GM18907 (cell line): ENCODE measurements around the gene PDE8B.

Experiments
- ATAC-seq: cut with Tn5 transposase; IDR thresholded peaks from one replicate; pipeline ENCODE4 v1.9.1; 2021; ENCODE audit warnings: mild to moderate bottlenecking, moderate library complexity; ENCODE audit not compliant: unreplicated experiment

Gene PDE8B, protein sequence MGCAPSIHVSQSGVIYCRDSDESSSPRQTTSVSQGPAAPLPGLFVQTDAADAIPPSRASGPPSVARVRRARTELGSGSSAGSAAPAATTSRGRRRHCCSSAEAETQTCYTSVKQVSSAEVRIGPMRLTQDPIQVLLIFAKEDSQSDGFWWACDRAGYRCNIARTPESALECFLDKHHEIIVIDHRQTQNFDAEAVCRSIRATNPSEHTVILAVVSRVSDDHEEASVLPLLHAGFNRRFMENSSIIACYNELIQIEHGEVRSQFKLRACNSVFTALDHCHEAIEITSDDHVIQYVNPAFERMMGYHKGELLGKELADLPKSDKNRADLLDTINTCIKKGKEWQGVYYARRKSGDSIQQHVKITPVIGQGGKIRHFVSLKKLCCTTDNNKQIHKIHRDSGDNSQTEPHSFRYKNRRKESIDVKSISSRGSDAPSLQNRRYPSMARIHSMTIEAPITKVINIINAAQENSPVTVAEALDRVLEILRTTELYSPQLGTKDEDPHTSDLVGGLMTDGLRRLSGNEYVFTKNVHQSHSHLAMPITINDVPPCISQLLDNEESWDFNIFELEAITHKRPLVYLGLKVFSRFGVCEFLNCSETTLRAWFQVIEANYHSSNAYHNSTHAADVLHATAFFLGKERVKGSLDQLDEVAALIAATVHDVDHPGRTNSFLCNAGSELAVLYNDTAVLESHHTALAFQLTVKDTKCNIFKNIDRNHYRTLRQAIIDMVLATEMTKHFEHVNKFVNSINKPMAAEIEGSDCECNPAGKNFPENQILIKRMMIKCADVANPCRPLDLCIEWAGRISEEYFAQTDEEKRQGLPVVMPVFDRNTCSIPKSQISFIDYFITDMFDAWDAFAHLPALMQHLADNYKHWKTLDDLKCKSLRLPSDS

DNA sequence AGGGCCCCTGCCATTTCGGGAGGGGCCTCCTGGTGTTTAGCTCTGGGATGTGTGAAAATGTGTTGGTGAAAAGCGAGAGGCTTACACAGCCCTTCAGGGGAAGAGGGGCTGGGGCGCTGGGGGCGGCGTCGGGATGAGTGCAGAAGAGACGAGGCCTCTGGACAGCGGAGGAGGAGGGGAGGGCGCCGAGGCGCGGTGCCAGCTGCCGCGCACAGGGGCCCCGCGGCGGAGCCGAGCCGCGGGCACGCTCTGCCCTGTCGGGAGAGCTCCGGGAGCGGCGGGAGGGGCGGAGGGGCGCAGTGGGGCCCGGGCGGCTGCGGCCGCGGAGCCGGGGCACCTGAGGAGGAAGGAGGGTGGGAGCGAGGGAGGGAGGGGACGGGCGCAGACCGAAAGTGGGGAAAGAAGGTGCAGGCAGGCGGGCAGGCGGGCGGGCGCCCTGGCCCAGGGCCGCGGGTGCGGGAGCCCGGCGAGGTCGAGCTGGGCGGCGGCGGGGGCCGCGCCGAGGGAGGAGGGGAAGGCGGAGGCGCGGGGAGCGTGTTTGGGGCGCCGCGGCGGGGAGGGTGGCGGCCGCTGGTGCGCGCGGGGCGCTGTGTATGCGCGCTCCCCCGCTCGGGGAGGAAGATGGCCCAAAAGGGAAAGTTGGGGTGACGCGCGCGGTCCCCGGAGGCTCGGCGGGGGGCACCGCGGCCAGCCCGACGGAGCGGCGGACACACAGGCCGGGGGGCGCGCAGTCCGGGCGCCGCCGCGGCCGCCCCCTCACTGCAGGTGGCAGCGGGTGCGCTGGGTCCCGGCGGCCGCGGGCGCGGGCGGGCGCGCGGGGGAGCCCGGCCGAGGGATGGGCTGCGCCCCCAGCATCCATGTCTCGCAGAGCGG lies at the start of gene PDE8B:
Gene PDE8B, plus strand, starts transcription at position 590 of the 873 bp plus-strand sequence. Its CDS starts 246 bp downstream, at position 836.
- no peak for ATAC-seq

GRCh38 chr5:77163453-77163852 lies 47.0 kb upstream of the PDE8B start:
- no peak for ATAC-seq

DNA sequence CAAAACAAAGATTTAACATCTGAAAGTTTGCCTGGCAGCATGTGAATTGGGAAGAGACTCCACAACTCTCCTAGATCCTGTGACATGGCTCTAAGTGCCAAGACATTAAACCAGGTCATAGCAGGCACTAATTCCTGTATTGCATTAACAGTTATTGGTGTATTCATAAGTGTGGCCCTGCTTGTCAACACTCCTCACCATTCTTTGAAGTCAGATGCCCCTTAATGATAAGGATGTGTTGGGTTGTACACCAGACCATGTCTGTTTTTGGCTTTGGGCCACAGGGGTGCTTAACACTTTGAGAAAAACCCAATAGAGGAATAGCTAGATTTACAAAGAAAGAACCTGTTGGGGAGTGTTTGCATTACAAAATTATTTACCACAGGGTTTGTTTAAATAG lies 43.4 kb upstream of the PDE8B start:
- ATAC-seq, result no peak

GRCh38 chr5:77167695-77168121 lies 42.8 kb upstream of the PDE8B start:
- ATAC-seq, result no peak

- ATAC-seq, result no peak
These were observed 42.2 kb upstream of the PDE8B start for GRCh38 chr5:77168161-77168878.

DNA sequence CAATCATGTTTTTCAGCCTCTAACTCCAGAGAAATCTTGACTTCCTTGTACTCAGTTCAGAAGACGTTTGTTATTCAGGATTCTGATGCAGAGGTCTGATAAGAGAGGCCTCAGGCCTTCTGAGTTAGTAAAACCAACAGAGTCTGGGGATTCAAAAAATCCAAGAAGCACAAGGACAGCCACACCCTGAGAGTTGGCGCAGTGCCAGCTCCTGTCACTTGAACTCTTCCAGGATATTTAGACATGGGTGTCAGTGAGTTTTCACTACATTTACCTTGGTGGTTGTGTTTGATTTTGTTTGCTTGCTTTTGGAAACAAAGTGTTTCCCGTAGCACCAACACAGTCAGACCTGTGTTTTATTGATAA lies 41.6 kb upstream of the PDE8B start:
- ATAC-seq, result no peak

- no peak for ATAC-seq
These were observed 40.1 kb upstream of the PDE8B start for GRCh38 chr5:77170196-77170890.

- ATAC-seq, result no peak
These were observed 39.2 kb upstream of the PDE8B start for GRCh38 chr5:77171141-77171910.

DNA sequence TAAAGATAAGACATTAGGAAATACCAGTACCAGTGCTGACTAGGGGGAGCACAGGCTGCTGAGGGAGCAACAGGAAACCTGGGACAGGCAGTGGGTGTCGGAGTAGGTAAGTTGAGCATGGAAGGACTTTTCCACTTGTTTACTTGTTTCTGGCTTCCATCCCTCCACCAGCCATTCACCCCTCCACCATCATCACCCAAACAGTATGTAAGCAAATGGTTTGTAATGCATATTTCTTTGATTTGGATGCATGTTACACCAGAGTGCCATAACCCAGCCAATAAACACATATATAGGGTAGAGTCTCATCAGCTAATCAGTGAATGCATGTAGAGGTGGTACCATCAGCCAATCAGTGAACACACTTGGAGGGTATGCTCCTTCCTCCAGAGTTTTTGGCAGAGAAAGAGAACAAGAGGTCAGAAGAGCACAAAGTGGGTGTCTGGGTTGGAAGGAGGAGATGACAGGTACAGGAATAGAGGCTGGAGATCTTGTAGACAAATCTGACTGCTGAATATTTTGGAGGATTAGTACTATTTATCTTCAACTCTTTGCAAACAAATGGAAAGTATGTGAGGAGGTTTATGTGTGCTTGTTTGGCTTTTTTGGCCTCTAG lies 37.7 kb upstream of the PDE8B start:
- ATAC-seq, result no peak

DNA sequence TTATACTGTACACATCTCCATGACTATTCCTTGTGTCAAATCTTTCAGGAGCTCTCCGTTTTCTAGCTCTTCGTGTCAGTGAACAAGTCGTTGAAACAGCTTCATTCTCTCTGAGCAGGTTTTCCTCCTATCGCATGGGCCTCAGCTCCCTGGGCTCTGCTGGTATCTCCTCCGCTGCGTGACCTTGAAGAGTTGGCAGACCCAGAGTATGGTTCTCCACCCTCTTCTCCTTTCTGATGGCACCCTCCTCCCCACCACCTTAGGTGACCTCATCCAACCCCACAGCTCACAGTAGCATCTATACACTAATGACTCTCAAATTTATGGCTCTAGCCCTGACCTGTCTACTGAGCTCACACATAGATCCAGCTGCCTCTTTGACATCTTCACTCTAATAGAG lies 36.0 kb upstream of the PDE8B start:
- ATAC-seq, result no peak

DNA sequence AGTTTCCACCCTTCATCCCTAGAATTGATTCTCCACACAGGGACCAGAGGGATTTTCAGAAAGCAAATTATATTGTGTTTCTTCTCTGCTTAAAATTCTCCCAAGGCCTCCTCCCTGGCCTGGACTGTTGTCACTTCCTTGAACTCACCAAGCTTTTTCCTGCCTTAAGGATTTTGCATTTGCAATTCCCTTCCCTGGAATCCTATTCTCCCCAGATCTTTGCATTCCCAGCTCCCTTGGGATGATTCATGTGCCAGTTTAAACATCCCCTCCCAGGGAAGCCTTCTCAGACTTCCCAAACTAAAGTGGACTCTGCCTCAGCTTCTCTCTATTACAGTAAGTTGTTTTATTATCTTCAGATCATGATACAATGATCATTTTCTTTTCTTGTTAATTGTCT lies 35.2 kb upstream of the PDE8B start:
- no peak for ATAC-seq

- ATAC-seq, result no peak
These were observed 34.1 kb upstream of the PDE8B start for GRCh38 chr5:77176429-77176828.

DNA sequence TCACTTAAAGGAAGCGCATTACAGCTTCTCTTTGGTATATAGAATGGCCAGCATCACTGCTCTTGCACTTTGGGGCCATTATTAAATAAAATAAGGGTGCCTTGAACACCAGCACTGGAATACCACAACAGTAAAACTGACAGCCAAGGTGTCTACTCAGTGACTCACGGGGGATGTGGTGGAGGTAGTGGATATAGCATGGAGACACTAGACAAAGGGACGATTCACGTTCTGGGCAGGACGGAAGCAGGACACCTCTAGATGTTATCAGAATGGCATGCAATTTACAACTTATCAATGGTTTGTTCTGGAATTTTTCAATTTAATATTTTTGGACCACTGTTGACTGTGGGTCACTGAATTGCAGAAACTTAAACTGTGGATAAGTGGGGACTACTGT lies 32.9 kb upstream of the PDE8B start:
- no peak for ATAC-seq

DNA sequence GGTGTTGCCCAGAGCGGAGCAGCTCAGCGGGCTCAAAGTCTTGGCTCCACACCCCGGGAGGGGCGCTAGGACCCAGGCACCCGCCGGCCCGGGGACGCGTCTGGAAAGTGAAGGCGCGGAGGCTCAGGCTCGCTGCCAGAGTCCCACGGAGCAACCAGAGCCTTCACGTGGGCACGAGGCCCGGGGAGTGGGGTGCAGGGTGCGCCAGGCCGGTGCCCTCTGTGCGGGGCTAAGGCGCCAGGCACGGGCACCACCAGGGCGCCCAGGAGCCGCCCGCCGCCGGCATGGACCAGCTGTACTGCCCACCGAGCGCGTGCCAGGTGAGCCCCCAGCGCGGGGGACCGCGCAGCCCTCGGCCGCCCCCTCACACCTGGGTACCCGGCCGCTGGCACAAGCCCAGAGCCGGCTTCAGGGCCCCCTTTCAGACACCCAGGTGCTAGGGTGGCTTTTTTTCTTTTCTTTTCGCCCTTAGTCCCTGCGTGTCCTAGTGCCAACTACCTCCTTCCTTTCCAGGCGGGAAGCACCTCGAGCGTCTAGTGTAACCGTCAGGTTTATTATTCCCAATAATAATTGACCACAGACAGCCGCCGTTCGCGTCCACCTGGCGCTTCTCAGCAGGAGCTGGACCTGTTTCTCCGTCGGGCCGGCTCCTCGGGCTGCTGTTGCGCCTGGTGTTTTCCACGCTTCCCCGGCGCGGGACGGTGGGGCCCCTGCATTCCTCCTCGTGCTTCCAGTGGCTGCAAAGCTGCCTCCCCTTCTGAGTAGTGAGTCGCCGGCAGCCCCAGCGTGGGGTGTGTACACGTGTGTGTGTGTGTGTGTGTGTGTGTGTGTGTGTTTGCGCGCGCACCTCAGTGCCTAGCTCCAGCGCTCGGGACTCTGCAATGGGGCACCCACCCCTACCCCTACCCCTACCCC lies 30.1 kb upstream of the PDE8B start:
- ATAC-seq, result no peak

DNA sequence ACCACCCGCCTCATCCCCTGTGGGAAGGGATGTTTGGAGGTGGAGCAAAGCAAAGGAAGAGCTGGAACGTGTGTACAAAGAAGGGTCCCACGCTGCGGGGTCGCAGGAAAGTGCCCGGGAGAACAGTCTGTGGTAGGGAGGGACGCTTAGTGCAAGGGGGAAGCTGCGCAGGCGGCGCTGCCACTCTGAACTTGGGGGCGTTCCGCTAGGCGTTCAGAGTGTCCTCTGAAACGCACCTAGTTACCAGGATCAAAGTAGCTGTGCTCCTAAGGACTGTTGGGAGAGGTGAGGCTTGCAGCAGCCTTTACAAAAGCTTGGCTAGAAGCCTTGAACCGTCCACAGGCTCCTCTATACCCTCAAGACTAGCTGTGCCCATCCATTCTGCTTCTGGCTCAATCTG lies 29.3 kb upstream of the PDE8B start:
- no peak for ATAC-seq

- no peak for ATAC-seq
These were observed 28.7 kb upstream of the PDE8B start for GRCh38 chr5:77181596-77182304.

- no peak for ATAC-seq
These were observed 28.1 kb upstream of the PDE8B start for GRCh38 chr5:77182367-77182766.
